NCI-H748 (cell line): ENCODE results near the gene NRAS.
"Not testable (repeated sequence)": the region's sequence is repeated elsewhere in the genome, so short reads cannot be mapped to it uniquely, and the experiment has no call there.

Experiments
- DNase-seq: peaks from one replicate; lab custom pipeline; 2025; ENCODE audit not compliant: unreplicated experiment; lab: John Stamatoyannopoulos, UW

Gene NRAS

GRCh38 chr1:114716304-114717170 is at the start of gene NRAS:
TSS of gene NRAS (minus strand) at chr1:114716771. CDS start at chr1:114716160, 611 bp downstream.
- peak; percentile 92 for DNase-seq

DNA sequence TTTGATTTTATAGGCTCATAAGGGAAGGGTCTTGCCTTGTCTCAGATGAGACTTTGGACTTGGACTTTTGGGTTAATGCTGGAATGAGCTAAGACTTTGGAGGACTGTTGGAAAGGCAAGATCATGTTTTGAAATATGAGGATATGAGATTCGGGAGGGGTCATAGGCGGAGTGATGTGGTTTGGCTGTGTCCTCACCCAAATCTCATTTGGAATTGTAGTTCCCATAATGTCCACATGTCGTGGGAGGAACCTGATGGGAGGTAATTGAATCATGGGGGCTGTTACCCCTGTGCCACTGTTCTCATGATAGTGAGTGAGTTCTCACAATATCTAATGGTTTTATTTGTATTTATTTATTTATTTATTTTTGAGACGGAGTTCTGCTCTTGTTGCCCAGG is 48.1 kb upstream of the NRAS start:
- no peak for DNase-seq

GRCh38 chr1:114758256-114758832 is 41.8 kb upstream of the NRAS start:
- peak; percentile 33 for DNase-seq

DNA sequence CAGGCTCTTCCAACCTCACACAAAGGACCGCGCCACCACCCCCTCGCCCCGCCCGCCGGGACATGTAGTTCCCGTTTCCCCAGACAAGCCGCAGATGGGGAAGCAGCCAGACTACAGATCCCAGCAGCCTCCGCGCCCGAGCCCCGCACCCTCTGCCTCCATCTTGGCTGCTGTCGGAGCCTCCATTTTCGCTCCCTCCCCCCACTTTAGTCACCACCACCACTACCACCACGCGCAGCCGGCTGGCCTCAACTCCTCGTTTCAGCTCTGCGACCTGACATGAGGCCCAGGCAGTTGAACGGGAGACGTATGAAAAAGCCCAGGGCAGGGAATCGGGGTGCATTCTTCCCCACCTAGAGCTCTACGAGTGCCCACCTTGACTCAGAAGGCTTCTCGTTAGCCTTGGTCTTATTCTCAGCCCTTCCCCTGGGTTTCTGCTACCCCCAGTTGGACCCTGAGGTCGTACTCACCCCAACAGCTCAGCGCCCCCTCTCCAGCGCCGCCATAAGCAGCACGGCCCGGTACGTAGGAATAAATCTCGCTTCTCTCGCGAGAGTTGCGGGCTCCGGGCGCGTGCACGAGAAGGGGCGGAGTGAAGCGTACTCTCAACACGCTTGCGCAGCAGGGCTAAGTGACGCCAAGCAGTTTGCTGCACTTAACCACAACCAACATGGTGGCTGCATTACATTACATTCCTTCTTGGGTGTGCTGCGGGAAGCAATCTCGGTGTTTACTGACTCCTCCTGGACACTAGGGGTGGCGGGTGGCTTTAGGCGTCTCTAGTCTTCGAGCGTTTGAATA is 41.1 kb upstream of the NRAS start, which contains the start of gene CSDE1:
Gene CSDE1 (minus strand): TSS at position 530 of the 801 bp plus-strand sequence. CDS start 18,094 bp downstream, outside the sequence.
- DNase-seq = peak; percentile 99

- peak; percentile 44 for DNase-seq
Measured at GRCh38 chr1:114756949-114757454, 40.4 kb upstream of the NRAS start.

DNA sequence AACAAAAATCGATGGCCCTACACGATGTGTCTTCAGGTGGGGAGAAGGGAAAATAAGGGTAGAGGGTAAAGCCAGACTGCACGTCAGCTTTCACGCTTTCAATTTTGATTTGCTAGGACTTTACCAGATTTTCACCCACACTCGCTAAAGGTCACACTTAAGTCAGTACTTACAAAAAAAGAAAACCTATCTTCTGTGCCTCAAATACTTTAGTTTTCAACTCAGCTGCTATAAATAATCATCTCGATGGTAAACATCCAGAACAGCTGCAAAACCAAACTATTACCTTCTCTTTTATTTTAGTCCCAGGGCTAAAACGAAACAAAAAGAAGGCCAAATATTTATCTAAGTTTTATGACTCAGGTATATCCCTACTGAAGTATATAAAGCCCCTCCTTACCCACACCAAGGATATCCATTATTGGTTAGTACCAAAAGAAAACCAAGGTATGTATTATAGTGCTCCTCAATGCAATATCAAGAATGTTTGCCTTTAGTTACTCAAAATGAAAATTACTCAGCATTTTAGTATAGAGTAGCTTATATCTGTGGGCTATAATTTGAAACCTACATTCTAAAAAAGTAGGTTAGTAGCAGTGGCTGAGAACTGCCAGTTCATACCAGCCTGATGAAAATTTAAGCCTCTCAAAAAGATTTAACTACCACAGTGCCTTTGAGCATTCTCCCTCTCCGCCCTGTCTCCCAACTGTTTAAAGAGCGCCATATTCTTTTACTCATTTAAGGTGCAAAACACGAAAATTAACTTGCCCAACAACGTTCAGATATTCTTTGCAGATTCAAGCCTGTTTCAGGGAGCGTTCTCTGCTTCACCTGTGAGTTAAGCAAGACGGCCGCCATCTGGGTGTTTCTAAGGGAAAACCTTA is 39.7 kb upstream of the NRAS start:
- DNase-seq = no peak

GRCh38 chr1:114755006-114755931 is 38.7 kb upstream of the NRAS start:
- DNase-seq = no peak

DNA sequence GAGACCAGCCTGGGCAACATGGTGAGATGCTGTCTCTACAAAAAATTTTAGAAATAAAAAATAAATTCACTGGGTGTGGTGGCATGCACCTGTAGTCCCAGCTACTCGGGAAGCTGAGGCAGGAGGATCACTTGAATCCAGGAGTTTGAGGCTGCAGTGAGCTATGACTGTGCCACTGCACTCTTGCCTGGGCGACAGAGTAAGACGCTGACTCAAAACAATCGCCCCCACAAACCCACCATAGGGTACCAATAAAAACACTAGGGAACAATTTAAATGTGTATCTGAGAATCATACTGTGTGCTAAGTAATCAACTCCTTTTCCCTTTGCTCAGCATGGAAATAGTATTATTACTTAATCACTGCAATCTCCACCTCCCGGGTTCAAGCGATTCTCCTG is 37.1 kb upstream of the NRAS start:
- not testable (repeated sequence) for DNase-seq

DNA sequence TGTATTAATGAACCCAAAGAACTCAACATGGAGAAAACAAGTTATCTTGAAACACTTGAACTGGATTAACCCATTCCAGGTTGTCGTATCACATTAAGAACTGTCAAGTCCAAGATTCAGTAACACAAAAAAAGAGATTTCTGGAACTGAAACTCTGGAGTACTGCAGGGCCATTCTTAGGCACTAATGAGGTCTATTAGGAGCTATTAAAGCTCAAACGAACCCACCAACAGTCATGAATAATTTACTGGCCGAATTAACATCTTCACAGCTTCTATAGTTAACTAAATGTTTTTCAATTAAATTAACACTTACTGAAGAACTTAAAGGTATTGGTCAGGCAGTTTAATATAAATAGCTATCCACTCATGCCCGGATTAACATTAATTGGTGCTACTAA is 36.6 kb upstream of the NRAS start:
- no peak for DNase-seq

DNA sequence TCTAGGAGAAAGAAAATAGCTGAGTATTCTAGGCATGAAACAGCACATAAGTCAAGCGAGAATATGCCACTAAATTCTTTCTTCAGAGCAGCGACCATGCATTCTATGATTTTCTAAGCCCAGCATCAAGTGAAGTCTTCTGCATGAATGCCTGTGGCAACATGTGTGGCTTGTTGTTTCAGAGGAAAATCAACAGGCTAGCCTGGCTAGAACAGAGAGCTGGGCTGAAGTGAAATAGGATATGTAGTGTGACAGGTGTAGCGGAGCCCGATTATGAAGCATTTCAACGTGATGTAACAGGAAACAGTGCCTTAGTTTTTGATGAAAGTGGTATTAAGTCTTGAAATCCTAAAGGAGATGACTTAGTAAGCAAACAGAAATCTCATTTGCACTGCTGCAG is 34.2 kb upstream of the NRAS start:
- DNase-seq = no peak

GRCh38 chr1:114749835-114750234 is 33.3 kb upstream of the NRAS start:
- DNase-seq = no peak

- DNase-seq = no peak
Measured at GRCh38 chr1:114746450-114747121, 30.0 kb upstream of the NRAS start.

DNA sequence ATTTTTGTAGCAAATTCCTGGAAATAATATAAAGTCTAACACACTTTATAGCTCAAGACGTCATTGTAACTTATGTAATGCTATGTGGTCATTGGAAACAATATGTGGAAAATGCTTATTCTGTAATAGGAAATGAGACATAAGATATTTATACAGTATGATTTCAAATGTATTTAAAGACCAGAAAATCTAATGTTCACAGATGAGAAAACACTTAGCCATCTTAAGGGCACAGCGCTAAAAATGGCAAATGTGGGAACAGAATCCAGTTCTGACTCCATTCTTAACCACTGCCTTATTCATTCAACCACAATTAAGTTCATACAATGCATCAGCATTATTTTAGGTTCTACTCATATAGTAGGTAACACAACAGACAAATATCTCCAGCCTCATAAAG is 28.7 kb upstream of the NRAS start:
- DNase-seq = no peak

DNA sequence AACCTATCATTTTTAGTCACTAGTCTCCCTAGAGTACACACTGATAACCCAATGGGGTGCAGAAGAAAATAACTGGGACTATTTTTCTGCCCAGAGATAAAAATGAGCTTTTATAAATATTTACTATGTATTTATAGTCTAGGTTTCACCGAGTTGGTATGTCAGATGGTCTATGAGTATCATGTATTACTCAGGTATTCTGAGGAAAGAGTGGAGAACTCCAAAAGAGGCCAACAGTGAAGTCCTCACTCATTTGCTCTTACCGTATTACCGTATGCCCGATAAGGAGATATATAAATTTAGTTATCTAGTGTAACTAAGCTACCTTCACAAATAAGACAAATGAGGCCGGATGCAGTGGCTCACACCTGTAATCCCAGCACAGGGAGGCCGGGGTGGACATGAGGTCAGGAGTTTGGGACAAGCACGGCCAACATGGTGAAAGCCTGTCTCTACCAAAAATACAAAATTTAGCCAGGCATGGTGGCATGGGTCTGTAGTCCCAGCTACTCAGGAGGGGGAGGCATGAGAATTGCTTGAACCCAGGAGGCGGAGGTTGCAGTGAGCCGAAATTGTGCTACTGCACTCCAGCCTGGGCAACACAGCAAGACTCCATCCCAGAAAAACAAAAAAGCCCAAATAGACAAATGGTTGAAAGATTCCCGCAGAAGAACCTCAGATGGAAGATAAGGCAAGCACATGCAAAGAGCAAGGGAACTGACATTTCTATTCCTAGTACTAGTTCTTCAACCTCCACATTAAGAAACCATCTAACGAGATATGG is 25.6 kb upstream of the NRAS start:
- DNase-seq = no peak

DNA sequence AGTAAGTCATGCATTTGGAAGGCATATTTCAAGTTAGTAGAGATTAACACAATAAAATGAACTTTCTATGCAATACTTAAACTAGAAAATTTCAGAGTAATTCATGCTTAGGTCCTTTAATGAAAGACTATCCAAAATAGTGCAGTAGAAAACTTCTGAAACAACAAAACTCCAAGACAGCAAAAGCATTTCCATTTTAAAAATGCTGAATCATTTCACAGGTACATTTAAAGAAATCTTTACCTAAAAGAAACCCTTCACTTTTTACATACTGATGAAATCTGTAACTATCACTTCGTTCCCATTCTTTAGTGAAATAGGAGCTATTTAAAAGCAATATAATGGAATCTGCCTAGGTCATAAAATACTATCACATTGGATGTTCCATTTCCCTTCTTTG is 23.8 kb upstream of the NRAS start:
- DNase-seq = no peak

GRCh38 chr1:114737314-114737849 is 20.8 kb upstream of the NRAS start:
- DNase-seq = no peak

- DNase-seq = no peak
Measured at GRCh38 chr1:114735479-114735878, 18.9 kb upstream of the NRAS start.

GRCh38 chr1:114729782-114730181 is 13.2 kb upstream of the NRAS start:
- DNase-seq = no peak
